ENCODE data around the gene CDKL5.

- TF ChIP-seq CTCF (IDR thresholded peaks at IDR 0.05), result no peak
- no peak for TF ChIP-seq POLR2A (IDR thresholded peaks at IDR 0.05)
Measured at GRCh38 chrX:18677161-18677869, 251.9 kb downstream of the CDKL5 start.

Data from adrenal gland (tissue), 5 donors.